WTC11 (cell line): Measurements from ENCODE around the gene OR2T3.
"Not testable (repeated sequence)": the region's sequence is repeated elsewhere in the genome, so short reads cannot be mapped to it uniquely, and the experiment has no call there.

ENCODE experiments used
- CBFB ChIP-seq: sonication (generic); formaldehyde crosslinking; IDR thresholded peaks from 2 replicates; pipeline ENCODE4 v1.8.1; 2022; ENCODE audit warnings: mild to moderate bottlenecking, low read depth, missing genetic modification reagents
- CTCF ChIP-seq: fragments of 200-600 bp; IDR thresholded peaks from 2 replicates; pipeline ENCODE4 v1.8.0; 2022; ENCODE audit warnings: antibody characterized with exemption
- ELF4 ChIP-seq: sonication (generic); formaldehyde crosslinking; IDR thresholded peaks from 2 replicates; pipeline ENCODE4 v1.8.1; 2022; ENCODE audit warnings: low read depth, mild to moderate bottlenecking, moderate library complexity, missing genetic modification reagents
- ESRRA ChIP-seq: sonication (generic); formaldehyde crosslinking; IDR thresholded peaks from 2 replicates; pipeline ENCODE4 v1.8.1; 2022; ENCODE audit warnings: mild to moderate bottlenecking, missing genetic modification reagents, borderline replicate concordance
- KAT7 ChIP-seq: sonication (generic); formaldehyde crosslinking; IDR thresholded peaks from 2 replicates; pipeline ENCODE4 v1.8.1; 2023; ENCODE audit warnings: missing genetic modification reagents, mild to moderate bottlenecking, borderline replicate concordance
- MAX ChIP-seq: sonication (generic); formaldehyde crosslinking; IDR thresholded peaks from 2 replicates; pipeline ENCODE4 v1.8.0; 2022; ENCODE audit warnings: mild to moderate bottlenecking, missing genetic modification reagents
- RELA ChIP-seq: sonication (generic); formaldehyde crosslinking; IDR thresholded peaks from 2 replicates; pipeline ENCODE4 v1.8.1; 2022; ENCODE audit warnings: missing genetic modification reagents, mild to moderate bottlenecking, borderline replicate concordance
- SP1 ChIP-seq: sonication (generic); formaldehyde crosslinking; conservative IDR thresholded peaks from 2 replicates; pipeline ENCODE4 v1.8.1; 2022; ENCODE audit warnings: missing genetic modification reagents
- TCF7 ChIP-seq: sonication (generic); formaldehyde crosslinking; IDR thresholded peaks from 2 replicates; pipeline ENCODE4 v1.8.0; 2022; ENCODE audit warnings: mild to moderate bottlenecking, low read depth, missing genetic modification reagents, moderate library complexity
- TP53 ChIP-seq: sonication (generic); formaldehyde crosslinking; IDR thresholded peaks from 2 replicates; pipeline ENCODE4 v1.8.1; 2023; ENCODE audit warnings: mild to moderate bottlenecking, missing genetic modification reagents
- USF2 ChIP-seq: sonication (generic); formaldehyde crosslinking; IDR thresholded peaks from 2 replicates; pipeline ENCODE4 v1.8.1; 2023; ENCODE audit warnings: mild to moderate bottlenecking, missing genetic modification reagents, moderate library complexity
- ZBTB21 ChIP-seq: sonication (generic); formaldehyde crosslinking; IDR thresholded peaks from 2 replicates; pipeline ENCODE4 v1.8.1; 2023; ENCODE audit warnings: mild to moderate bottlenecking, missing genetic modification reagents, borderline replicate concordance
- TF ChIP-seq, protein P1 (sequence below): sonication (generic); formaldehyde crosslinking; conservative IDR thresholded peaks from 2 replicates; pipeline ENCODE4 v1.8.1; 2022; ENCODE audit warnings: mild to moderate bottlenecking, missing genetic modification reagents
- TF ChIP-seq, protein P2 (sequence below): fragments of 250-450 bp; sonication (Bioruptor Pico); IDR thresholded peaks from 2 replicates; pipeline ENCODE4 v2.1.2; 2022; ENCODE audit warnings: mild to moderate bottlenecking, moderate library complexity

DNA sequence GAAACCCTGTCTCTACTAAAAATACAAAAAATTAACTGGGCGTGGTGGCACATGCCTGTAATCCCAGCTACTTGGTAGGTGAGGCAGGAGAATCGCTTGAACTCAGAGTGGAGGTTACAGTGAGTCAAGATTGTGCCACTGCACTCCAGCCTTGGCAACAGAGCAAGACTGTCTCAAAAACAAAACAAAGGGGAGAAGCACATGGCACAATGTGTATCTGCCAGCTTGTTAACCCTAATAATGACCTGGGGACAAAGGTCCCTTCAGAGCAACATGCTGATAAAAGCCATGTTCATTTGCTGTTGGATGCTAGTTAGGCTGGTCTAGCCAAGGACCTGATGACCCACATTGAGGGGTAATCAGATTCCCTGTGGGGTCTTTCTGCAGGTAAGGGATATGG, 16.5 kb upstream of the OR2T3 start:
- TF ChIP-seq, protein P1, sequence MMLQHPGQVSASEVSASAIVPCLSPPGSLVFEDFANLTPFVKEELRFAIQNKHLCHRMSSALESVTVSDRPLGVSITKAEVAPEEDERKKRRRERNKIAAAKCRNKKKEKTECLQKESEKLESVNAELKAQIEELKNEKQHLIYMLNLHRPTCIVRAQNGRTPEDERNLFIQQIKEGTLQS (CRISPR knock-in tag) = not testable (repeated sequence)
- TF ChIP-seq RELA (CRISPR knock-in tag); CTCF; KAT7 (CRISPR knock-in tag); MAX; USF2 (CRISPR knock-in tag); CBFB (CRISPR knock-in tag); SP1 (CRISPR knock-in tag); ELF4 (CRISPR knock-in tag); ESRRA (CRISPR knock-in tag); ZBTB21 (CRISPR knock-in tag); TP53; TCF7: not testable (repeated sequence)
- TF ChIP-seq, protein P2, sequence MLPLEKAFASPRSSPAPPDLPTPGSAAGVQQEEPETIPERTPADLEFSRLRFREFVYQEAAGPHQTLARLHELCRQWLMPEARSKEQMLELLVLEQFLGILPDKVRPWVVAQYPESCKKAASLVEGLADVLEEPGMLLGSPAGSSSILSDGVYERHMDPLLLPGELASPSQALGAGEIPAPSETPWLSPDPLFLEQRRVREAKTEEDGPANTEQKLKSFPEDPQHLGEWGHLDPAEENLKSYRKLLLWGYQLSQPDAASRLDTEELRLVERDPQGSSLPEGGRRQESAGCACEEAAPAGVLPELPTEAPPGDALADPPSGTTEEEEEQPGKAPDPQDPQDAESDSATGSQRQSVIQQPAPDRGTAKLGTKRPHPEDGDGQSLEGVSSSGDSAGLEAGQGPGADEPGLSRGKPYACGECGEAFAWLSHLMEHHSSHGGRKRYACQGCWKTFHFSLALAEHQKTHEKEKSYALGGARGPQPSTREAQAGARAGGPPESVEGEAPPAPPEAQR = not testable (repeated sequence)
